DMS 273 (cell line): ENCODE measurements around the gene S100A14.
"Not testable (repeated sequence)": the region's sequence is repeated elsewhere in the genome, so short reads cannot be mapped to it uniquely, and the experiment has no call there.

ENCODE experiments used
- DNase-seq: peaks from one replicate; lab custom pipeline; 2025; ENCODE audit not compliant: unreplicated experiment; lab: John Stamatoyannopoulos, UW

The S100A14 gene

DNA sequence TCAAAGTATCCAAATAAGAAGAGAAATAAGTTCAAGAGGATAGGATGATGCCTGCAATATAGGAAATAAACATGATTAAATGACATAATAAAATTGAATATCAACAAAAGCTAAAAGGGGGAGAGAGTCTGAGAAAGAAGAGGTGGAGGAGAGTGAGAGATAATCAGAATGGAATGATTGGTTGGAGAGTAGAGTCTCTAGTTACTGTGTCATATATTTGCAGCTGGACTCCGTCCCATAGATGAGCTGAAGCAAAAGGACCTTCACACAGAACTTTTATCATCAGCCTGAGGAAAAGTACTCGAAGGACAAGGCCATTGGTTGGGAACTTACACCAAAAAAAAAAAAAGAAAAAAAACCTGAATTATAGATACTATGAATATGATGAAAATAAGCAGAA lies 27.6 kb downstream of the S100A14 start:
- no peak for DNase-seq

DNA sequence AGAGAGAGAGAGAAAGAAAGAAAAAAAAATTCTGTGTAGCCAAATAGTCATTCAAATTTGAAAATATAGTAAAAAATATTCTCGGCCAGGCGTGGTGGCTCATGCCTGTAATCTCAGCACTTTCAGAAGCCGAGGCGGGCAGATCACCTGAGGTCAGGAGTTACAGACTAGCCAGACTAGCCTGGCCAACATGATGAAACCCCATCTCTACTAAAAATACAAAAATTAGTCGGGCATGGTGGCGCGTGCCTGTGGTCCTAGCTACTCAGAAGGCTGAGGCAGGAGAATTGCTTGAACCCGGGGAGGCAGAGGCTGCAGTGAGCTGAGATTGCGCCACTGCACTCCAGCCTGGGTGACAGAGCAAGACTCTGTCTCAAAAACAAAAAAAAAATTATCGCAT lies 28.1 kb downstream of the S100A14 start:
- DNase-seq, result not testable (repeated sequence)

GRCh38 chr1:153587314-153587713 lies 28.8 kb downstream of the S100A14 start:
- no peak for DNase-seq

DNA sequence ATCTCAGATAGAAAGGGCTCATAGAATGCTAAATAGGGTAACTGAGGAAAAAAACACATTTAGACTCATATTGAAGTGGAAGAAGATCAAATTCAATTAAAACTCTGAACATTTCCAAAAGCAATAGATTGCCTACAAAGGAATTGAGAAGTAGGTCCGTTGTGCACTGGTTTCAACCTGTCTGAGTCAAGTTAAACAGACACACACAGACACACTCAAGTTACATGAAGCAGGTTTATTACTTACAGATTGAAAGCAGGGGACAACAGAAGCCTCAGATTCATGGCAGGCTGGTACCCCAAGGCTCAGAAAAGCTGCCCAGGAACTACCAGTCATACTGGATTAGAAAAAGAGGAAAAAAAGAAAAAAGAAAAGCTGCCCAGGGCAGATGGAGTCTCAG lies 29.8 kb downstream of the S100A14 start:
- no peak for DNase-seq

- DNase-seq, result no peak
These were observed 31.1 kb downstream of the S100A14 start for GRCh38 chr1:153585006-153585405.

- no peak for DNase-seq
These were observed 32.1 kb downstream of the S100A14 start for GRCh38 chr1:153583976-153584375.

GRCh38 chr1:153583514-153583913 lies 32.6 kb downstream of the S100A14 start:
- not testable (repeated sequence) for DNase-seq

- not testable (repeated sequence) for DNase-seq
These were observed 33.3 kb downstream of the S100A14 start for GRCh38 chr1:153582836-153583235.

DNA sequence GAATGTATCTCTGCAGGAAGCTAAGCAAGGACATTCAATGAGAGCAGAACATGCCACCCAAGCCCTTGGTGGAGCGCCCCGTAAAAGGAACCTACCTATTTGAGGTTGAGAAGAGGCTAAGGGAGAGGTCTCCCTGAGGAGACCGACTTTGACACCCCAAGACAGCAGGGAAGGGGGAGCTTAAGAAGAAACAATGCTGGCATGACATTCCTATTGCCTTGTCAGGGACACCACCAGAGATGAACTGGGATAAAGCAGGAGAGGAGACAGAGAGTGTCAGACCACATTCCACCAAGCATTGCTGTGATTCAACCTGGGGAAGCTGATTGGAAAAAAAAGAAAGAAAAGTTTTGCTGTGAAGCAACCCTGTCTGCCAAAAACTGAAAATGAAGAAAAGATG lies 37.2 kb downstream of the S100A14 start:
- no peak for DNase-seq

- no peak for DNase-seq
These were observed 37.6 kb downstream of the S100A14 start for GRCh38 chr1:153578490-153578889.

- DNase-seq, result no peak
These were observed 38.5 kb downstream of the S100A14 start for GRCh38 chr1:153577624-153578051.

DNA sequence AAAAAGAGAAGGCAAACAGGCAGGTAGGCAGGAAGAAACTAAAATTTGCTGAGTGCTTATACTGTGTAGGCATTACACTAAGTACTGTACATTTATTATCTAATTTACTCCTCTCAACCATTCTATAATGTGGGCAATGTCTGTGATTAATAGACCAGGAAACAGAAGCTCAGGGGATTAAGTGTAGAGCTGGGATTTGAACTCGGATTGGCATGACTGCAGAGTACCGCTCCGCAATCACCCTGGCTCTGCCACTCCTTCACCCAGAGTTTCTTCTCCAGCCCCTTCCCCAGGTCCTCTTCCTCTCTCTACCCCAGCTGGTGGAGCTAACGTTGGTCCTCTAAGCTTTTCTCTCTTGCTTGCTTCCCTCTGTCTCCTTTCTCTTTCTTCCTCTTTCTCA lies 39.0 kb downstream of the S100A14 start:
- no peak for DNase-seq

GRCh38 chr1:153575497-153575896 lies 40.6 kb downstream of the S100A14 start:
- not testable (repeated sequence) for DNase-seq

DNA sequence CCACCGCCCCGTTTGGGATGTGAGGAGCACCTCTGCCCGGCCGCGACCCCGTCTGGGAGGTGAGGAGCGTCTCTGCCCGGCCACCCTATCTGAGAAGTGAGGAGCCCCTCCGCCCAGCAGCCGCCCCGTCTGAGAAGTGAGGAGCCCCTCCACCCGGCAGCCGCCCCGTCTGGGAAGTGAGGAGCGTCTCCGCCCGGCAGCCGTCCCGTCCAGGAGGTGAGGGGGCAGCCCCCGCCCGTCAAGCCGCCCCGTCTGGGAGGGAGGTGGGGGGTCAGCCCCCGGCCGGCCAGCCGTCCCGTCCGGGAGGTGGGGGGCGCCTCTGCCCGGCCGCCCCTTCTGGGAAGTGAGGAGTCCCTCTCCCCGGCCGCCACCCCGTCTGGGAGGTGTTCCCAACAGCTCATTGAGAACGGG lies 41.0 kb downstream of the S100A14 start:
- not testable (repeated sequence) for DNase-seq

DNA sequence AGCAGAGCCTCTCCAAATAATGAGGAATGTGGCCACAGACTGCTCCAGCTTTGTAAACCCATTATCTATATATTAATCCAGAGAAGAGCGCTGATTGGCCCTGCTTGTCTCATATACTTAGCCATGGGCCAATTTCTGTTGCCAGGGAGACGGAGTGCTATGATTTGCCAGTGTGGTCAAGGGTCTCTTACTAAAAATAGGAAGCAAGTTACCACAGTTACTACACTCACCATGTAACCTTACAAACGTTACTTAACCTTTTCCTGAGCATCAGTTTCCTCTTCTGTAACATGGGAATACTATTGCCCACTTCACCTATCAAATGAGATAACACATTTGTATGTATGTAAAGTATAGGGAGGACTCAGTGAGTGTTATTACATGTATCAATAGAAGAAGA lies 42.8 kb downstream of the S100A14 start:
- no peak for DNase-seq

- DNase-seq, result peak; percentile 91
These were observed 43.5 kb downstream of the S100A14 start for GRCh38 chr1:153572569-153573015.

GRCh38 chr1:153571706-153572105 lies 44.4 kb downstream of the S100A14 start:
- no peak for DNase-seq

GRCh38 chr1:153570874-153571273 lies 45.3 kb downstream of the S100A14 start:
- no peak for DNase-seq

DNA sequence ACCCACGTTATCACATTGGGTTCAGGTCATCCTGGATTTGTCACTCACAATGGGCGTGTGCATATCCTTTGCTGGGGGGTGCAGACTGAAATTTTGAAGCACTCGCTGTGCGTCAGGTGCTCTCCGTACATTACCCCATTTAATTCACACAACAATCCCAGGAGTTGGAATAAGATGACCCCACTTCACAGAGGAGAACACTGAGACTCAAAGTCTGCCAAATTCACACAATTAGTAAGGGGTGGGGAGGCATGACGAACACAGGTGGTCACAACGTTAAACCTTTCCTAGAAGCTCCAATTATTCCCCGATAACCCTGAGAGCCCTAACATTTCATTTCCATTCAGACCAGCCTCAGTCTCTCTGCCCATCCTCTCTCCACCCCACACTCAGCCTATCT lies 46.7 kb downstream of the S100A14 start:
- no peak for DNase-seq

GRCh38 chr1:153568367-153569099 lies 47.6 kb downstream of the S100A14 start:
- DNase-seq, result peak; percentile 97

GRCh38 chr1:153567621-153568366 lies 48.3 kb downstream of the S100A14 start:
- DNase-seq, result peak; percentile 81
